Thyroid gland (tissue), 4 donors: Measurements from ENCODE around the gene PTPRN2. TPM values are rescaled to one million over a fixed set of nuclear protein-coding genes. Genes with fewer than 3 reads are reported as not detected.
"Not testable (repeated sequence)": the region's sequence is repeated elsewhere in the genome, so short reads cannot be mapped to it uniquely, and the experiment has no call there.

Experiments
- DNase-seq, 2 donors: peaks; one replicate each; pipeline ENCODE4 v3.0.0-alpha.2; 2019
- H3K27ac ChIP-seq, 3 donors: fragments of 200-600 bp; sonication (generic); 1 replicate in 2 of 3; 2 replicates in 1 of 3; pipeline ENCODE4 v1.5.1; 2016 to 2019; ENCODE audit warnings: mild to moderate bottlenecking in 1 of 3, moderate library complexity in 1 of 3
- H3K27me3 ChIP-seq: fragments of 200-600 bp; sonication (generic); one replicate; pipeline ENCODE4 v1.5.1; 2019
- H3K36me3 ChIP-seq, 2 donors: fragments of 200-600 bp; sonication (generic); one replicate each; pipeline ENCODE4 v1.5.1; 2016 to 2019
- H3K4me1 ChIP-seq, 2 donors: fragments of 200-600 bp; sonication (generic); one replicate each; pipeline ENCODE4 v1.5.1; 2017 to 2019
- H3K4me3 ChIP-seq, 3 donors: fragments of 200-600 bp; sonication (generic); replicated peaks in 1 of 3; 1 replicate in 2 of 3; 2 replicates in 1 of 3; pipeline ENCODE4 v1.5.1; 2016; ENCODE audit warnings: mild to moderate bottlenecking in 1 of 3
- H3K9me3 ChIP-seq: fragments of 200-600 bp; sonication (generic); one replicate; pipeline ENCODE4 v1.5.1; 2017
- CTCF ChIP-seq, 6 experiments: fragments of 200-600 bp in 3 of 6; fragments of 450-650 bp in 3 of 6; sonication (generic) in 3 of 6; IDR thresholded peaks; one replicate each; pipeline ENCODE4 v1.5.1; 2016 to 2019; ENCODE audit warnings: antibody characterized with exemption in 6 of 6, mild to moderate bottlenecking in 2 of 6, inconsistent platforms in 1 of 6, moderate library complexity in 1 of 6
- POLR2A ChIP-seq, 2 donors: fragments of 450-650 bp; IDR thresholded peaks; one replicate each; pipeline ENCODE4 v1.6.1; 2017; ENCODE audit warnings: antibody characterized with exemption in 2 of 2, mild to moderate bottlenecking in 2 of 2, moderate library complexity in 1 of 2
- WGBS, 2 donors: methylation state at CpG; one replicate each; pipeline ENCODE4 v1.1.5; 2017; 5-methylcytosine and 5-hydroxymethylcytosine counted together
- intact Hi-C: fragments of 100-400 bp; cut with DNase I; formaldehyde crosslinking; loops from one replicate; pipeline ENCODE4 v1.15.1; 2023
- total RNA-seq, 4 donors: library from RNA; depleted of rRNA; stranded (reverse); fragments of >200 nt; gene quantifications; one replicate each; pipeline ENCODE4 v1.2.3, GENCODE V29; 2016

Gene PTPRN2
- total RNA-seq, 4 donors from 2014 or later = 4.2 to 9.9 (median 7.7) TPM

GRCh38 chr7:157727964-157728615 lies 859.5 kb downstream of the PTPRN2 start:
- H3K36me3 ChIP-seq = no peaks in the 10 kb centered on the region
- H3K4me1 ChIP-seq = no peaks in the 10 kb centered on the region
- no peaks in the 10 kb centered on the region for H3K9me3 ChIP-seq
- no peak for DNase-seq
- intact Hi-C loops = no loop called here
- 88 to 89% methylated on average over 9 of the region's 21 CpGs for WGBS, 2 donors
- H3K4me3 ChIP-seq = no peak overlapping the region
- no peaks in the 10 kb centered on the region for H3K27me3 ChIP-seq
- no peak overlapping the region for H3K27ac ChIP-seq
- TF ChIP-seq POLR2A (IDR thresholded peaks at IDR 0.05) (no peak), CTCF (IDR thresholded peaks at IDR 0.05) (no peak)

- Histone ChIP-seq H3K4me3 (no peak overlapping the region), H3K4me1 (no peaks in the 10 kb centered on the region), H3K27me3 (no peaks in the 10 kb centered on the region), H3K36me3 (no peaks in the 10 kb centered on the region), H3K9me3 (no peaks in the 10 kb centered on the region), H3K27ac (no peak overlapping the region)
- no peak for DNase-seq
- TF ChIP-seq POLR2A (IDR thresholded peaks at IDR 0.05) = no peak
- no peak for TF ChIP-seq CTCF (IDR thresholded peaks at IDR 0.05)
- intact Hi-C loops = no loop called here
- WGBS, 2 donors = 75 to 76% methylated on average over 9 of the region's 9 CpGs
These were observed 860.9 kb downstream of the PTPRN2 start for GRCh38 chr7:157726764-157727163.

GRCh38 chr7:157725312-157725711 lies 862.3 kb downstream of the PTPRN2 start:
- H3K9me3 ChIP-seq, H3K27me3 ChIP-seq, DNase-seq, H3K36me3 ChIP-seq, H3K4me3 ChIP-seq, intact Hi-C loops, H3K27ac ChIP-seq, H3K4me1 ChIP-seq: not testable (repeated sequence)
- WGBS, 2 donors = 72 to 81% methylated on average over 7 to 8 of the region's 10 CpGs

- no peak overlapping the region for H3K27ac ChIP-seq
- no peaks in the 10 kb centered on the region for H3K27me3 ChIP-seq
- 73 to 81% methylated on average over 10 of the region's 10 CpGs for WGBS, 2 donors
- no peaks in the 10 kb centered on the region for H3K4me1 ChIP-seq
- TF ChIP-seq CTCF (IDR thresholded peaks at IDR 0.05) = no peak
- TF ChIP-seq POLR2A (IDR thresholded peaks at IDR 0.05) = no peak
- intact Hi-C loops = no loop called here
- no peaks in the 10 kb centered on the region for H3K36me3 ChIP-seq
- H3K9me3 ChIP-seq = no peaks in the 10 kb centered on the region
- no peak overlapping the region for H3K4me3 ChIP-seq
- no peak for DNase-seq
These were observed 864.4 kb downstream of the PTPRN2 start for GRCh38 chr7:157723205-157723604.

- WGBS, 2 donors = 86 to 87% methylated on average over 32 of the region's 32 CpGs
- intact Hi-C loops = no loop called here
These were observed 865.2 kb downstream of the PTPRN2 start for GRCh38 chr7:157722137-157723060.

More at GRCh38 chr7:157722137-157723060, 865.2 kb downstream of the PTPRN2 start:
- Histone ChIP-seq H3K4me1 (no peaks in the 10 kb centered on the region), H3K36me3 (no peaks in the 10 kb centered on the region), H3K27ac (no peak overlapping the region), H3K9me3 (no peaks in the 10 kb centered on the region), H3K4me3 (no peak overlapping the region), H3K27me3 (no peaks in the 10 kb centered on the region)
- no peak for TF ChIP-seq POLR2A (IDR thresholded peaks at IDR 0.05)
- DNase-seq = no peak
